Kidney (tissue), 14 donors: ENCODE measurements around the gene GAS7. TPM values are rescaled to one million over a fixed set of nuclear protein-coding genes. Genes with fewer than 3 reads are reported as not detected.

Experiments
- DNase-seq, 5 donors: peaks; one replicate each; pipeline ENCODE4 v3.0.0-alpha.2; 2013 to 2020
- FAIRE-seq: peaks from 2 replicates; lab custom pipeline; 2012; peaks lifted over from hg19 to GRCh38; lab: Jason Lieb, UNC
- H3K27ac ChIP-seq, 2 donors: one replicate each; pipeline ENCODE4 v1.7.0; 2013; ENCODE audit warnings: low read depth in 2 of 2, low read length in 2 of 2, inconsistent platforms in 1 of 2
- H3K27me3 ChIP-seq: one replicate; pipeline ENCODE4 v1.7.1; 2013; ENCODE audit warnings: low read length, inconsistent platforms; ENCODE audit not compliant: control insufficient read depth, insufficient read depth
- H3K36me3 ChIP-seq, 3 donors: one replicate each; pipeline versions ENCODE4 v1.7.0 to v1.7.1; 2013; ENCODE audit warnings: low read length in 3 of 3, control low read depth in 1 of 3, inconsistent platforms in 1 of 3; ENCODE audit not compliant: insufficient read depth in 3 of 3, control insufficient read depth in 2 of 3
- H3K4me1 ChIP-seq, 3 donors: one replicate each; pipeline versions ENCODE4 v1.7.0 to v1.7.1; 2013; ENCODE audit warnings: low read length in 3 of 3, inconsistent platforms in 1 of 3, low read depth in 1 of 3; ENCODE audit not compliant: control insufficient read depth in 2 of 3, insufficient read depth in 2 of 3
- H3K4me3 ChIP-seq, 3 donors: one replicate each; pipeline versions ENCODE4 v1.7.0 to v1.8.1; 2013; ENCODE audit warnings: low read length in 3 of 3, control low read depth in 1 of 3, inconsistent platforms in 1 of 3
- H3K9ac ChIP-seq, 3 donors: one replicate each; pipeline versions ENCODE4 v1.7.0 to v1.7.1; 2013; ENCODE audit warnings: low read length in 3 of 3, control low read depth in 1 of 3, inconsistent platforms in 1 of 3
- H3K9me3 ChIP-seq, 3 donors: one replicate each; pipeline versions ENCODE4 v1.7.0 to v1.7.1; 2013; ENCODE audit warnings: low read length in 3 of 3, control low read depth in 1 of 3, inconsistent platforms in 1 of 3; ENCODE audit not compliant: control insufficient read depth in 2 of 3, insufficient read depth in 1 of 3
- intact Hi-C: fragments of 100-400 bp; cut with DNase I; formaldehyde crosslinking; loops from one replicate; pipeline ENCODE4 v1.11.1; 2022
- polyA plus RNA-seq: library from polyadenylated mRNA; stranded (reverse); fragments of 350-450 nt; fragmentation: Illumina TruSeq; extraction: RNeasy Lipid Tissue Mini Kit (QIAGEN cat#74804); gene quantifications from one replicate; pipeline ENCODE4 v1.2.3, GENCODE V29; 2014; ENCODE audit warnings: low read depth, low replicate concordance; ENCODE audit not compliant: insufficient read depth
- total RNA-seq: library from RNA; stranded (reverse); fragmentation: NEBNext Ultra II Directional; extraction: Animal tissue kit (Norgen Biotek cat#: 25700); gene quantifications from one replicate; pipeline ENCODE4 v1.2.1, GENCODE V29; 2021
- TF ChIP-seq, protein P1 (sequence below): IDR thresholded peaks from 3 replicates; pipeline ENCODE4 v1.5.1; 2012; ENCODE audit warnings: mild to moderate bottlenecking, moderate library complexity, borderline replicate concordance; ENCODE audit not compliant: insufficient read depth; ENCODE audit errors: extremely low read depth
- donor health status: control.
- donor health status: control.
- donor health status: control.
- donor health status: control.
- donor health status: control.
- donor health status: DM: yes; HTN: yes; CAD: no.
- donor health status: Normal renal cell carcinoma (clear cell type).

GAS7 gene
- total and polyA plus RNA-seq, 2 donors from 2014 or later, result 1.1 to 20.5 TPM

DNA sequence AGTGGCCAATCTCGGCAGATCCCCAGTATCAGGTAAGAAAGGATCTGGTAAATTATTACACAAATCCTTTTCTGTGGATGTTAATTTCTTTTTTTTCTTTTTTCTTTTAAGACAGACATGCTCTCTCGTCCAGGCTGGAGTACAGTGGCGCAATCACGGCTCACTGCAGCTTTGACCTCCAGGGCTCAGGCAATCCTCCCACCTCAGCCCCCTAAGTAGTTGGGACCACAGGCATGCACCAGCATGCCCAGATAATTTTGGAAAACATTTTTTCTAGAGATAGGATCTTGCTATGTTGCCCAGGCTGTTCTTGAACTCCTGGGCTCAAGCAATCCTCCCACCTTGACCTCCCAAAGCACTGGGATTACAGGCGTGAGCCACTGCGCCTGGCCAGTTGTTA is 54.0 kb downstream of the GAS7 start:
- H3K9ac ChIP-seq, result no peak overlapping the region
- no peaks in the 10 kb centered on the region for H3K27me3 ChIP-seq
- H3K27ac ChIP-seq, result no peak overlapping the region
- H3K4me3 ChIP-seq, result no peak overlapping the region
- H3K36me3 ChIP-seq, result no peaks in the 10 kb centered on the region
- FAIRE-seq, result no peak
- TF ChIP-seq, protein P1, sequence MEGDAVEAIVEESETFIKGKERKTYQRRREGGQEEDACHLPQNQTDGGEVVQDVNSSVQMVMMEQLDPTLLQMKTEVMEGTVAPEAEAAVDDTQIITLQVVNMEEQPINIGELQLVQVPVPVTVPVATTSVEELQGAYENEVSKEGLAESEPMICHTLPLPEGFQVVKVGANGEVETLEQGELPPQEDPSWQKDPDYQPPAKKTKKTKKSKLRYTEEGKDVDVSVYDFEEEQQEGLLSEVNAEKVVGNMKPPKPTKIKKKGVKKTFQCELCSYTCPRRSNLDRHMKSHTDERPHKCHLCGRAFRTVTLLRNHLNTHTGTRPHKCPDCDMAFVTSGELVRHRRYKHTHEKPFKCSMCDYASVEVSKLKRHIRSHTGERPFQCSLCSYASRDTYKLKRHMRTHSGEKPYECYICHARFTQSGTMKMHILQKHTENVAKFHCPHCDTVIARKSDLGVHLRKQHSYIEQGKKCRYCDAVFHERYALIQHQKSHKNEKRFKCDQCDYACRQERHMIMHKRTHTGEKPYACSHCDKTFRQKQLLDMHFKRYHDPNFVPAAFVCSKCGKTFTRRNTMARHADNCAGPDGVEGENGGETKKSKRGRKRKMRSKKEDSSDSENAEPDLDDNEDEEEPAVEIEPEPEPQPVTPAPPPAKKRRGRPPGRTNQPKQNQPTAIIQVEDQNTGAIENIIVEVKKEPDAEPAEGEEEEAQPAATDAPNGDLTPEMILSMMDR, result no peak
- intact Hi-C loops, result no loop called here
- no peaks in the 10 kb centered on the region for H3K9me3 ChIP-seq
- H3K4me1 ChIP-seq, result no peaks in the 10 kb centered on the region
- no peak for DNase-seq

- no peaks in the 10 kb centered on the region for H3K27me3 ChIP-seq
- H3K4me1 ChIP-seq, result no peaks in the 10 kb centered on the region
- DNase-seq, result no peak
- TF ChIP-seq, protein P1, result no peak
- intact Hi-C loops, result no loop called here
- H3K27ac ChIP-seq, result no peak overlapping the region
- no peak overlapping the region for H3K4me3 ChIP-seq
- H3K36me3 ChIP-seq, result no peaks in the 10 kb centered on the region
- no peak for FAIRE-seq
- no peaks in the 10 kb centered on the region for H3K9me3 ChIP-seq
- H3K9ac ChIP-seq, result no peak overlapping the region
Observed at GRCh38 chr17:10141436-10141835, 57.0 kb downstream of the GAS7 start.

DNA sequence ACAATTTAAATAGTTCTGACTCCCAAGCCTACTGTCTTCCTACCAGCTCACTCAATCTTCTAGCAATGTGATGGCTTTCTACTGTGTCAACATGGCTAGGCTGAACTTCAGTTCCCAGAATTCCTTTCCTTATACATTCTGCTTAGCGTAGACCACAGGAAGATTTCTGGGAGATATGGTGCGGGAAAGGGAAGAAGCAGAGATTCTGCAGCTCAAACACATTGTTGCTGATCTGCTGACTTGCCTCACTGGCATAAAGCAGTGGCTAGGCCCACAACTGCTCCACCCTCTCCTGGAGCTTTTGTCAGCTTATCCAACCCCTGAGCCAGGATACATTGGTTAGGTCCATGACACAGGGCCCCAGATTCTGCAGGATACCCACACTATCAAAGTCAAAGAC is 58.8 kb downstream of the GAS7 start:
- H3K9me3 ChIP-seq, result no peaks in the 10 kb centered on the region
- no peak overlapping the region for H3K9ac ChIP-seq
- H3K27ac ChIP-seq, result no peak overlapping the region
- intact Hi-C loops, result no loop called here
- FAIRE-seq, result no peak
- H3K27me3 ChIP-seq, result no peaks in the 10 kb centered on the region
- no peak for DNase-seq
- H3K4me1 ChIP-seq, result no peaks in the 10 kb centered on the region
- no peaks in the 10 kb centered on the region for H3K36me3 ChIP-seq
- no peak overlapping the region for H3K4me3 ChIP-seq
- TF ChIP-seq, protein P1, result no peak
